ENCODE measurements around the gene POLR2F. TPM values are rescaled to one million over a fixed set of nuclear protein-coding genes. Genes with fewer than 3 reads are reported as not detected.

Gene POLR2F
- total RNA-seq, 2 donors from 2014 or later = 48.1 to 95.1 TPM

GRCh38 chr22:38012604-38013072 is 59.1 kb downstream of the POLR2F start:
- Mint-ChIP-seq H3K4me1 (peaks cover 5% of the 10 kb centered on the region), H3K27me3 (no peaks in the 10 kb centered on the region), H3K27ac (no peak overlapping the region), H3K4me3 (no peak overlapping the region), H3K9me3 (no peaks in the 10 kb centered on the region), H3K36me3 (ENCODE audit: low read depth) (no peaks in the 10 kb centered on the region)
- no peak for ATAC-seq (replicated peaks)

- Mint-ChIP-seq H3K4me1 (peaks cover 1% of the 10 kb centered on the region), H3K27me3 (no peaks in the 10 kb centered on the region), H3K9me3 (no peaks in the 10 kb centered on the region), H3K4me3 (no peak overlapping the region), H3K36me3 (ENCODE audit: low read depth) (no peaks in the 10 kb centered on the region), H3K27ac (no peak overlapping the region)
- ATAC-seq (replicated peaks) = no peak
Observed at GRCh38 chr22:38014083-38014482, 60.6 kb downstream of the POLR2F start.

- no peaks in the 10 kb centered on the region for H3K27me3 Mint-ChIP-seq
- no peak overlapping the region for H3K4me3 Mint-ChIP-seq
- H3K9me3 Mint-ChIP-seq = no peaks in the 10 kb centered on the region
- H3K4me1 Mint-ChIP-seq = no peaks in the 10 kb centered on the region
- no peak for ATAC-seq (replicated peaks)
- no peak overlapping the region for H3K27ac Mint-ChIP-seq
- H3K36me3 Mint-ChIP-seq (ENCODE audit: low read depth) = no peaks in the 10 kb centered on the region
Observed at GRCh38 chr22:38016182-38017151, 63.0 kb downstream of the POLR2F start.

- no peaks in the 10 kb centered on the region for H3K4me1 Mint-ChIP-seq
- H3K36me3 Mint-ChIP-seq (ENCODE audit: low read depth) = no peaks in the 10 kb centered on the region
- no peaks in the 10 kb centered on the region for H3K9me3 Mint-ChIP-seq
- no peak overlapping the region for H3K27ac Mint-ChIP-seq
- H3K27me3 Mint-ChIP-seq = no peaks in the 10 kb centered on the region
- H3K4me3 Mint-ChIP-seq = no peak overlapping the region
- ATAC-seq (replicated peaks) = no peak
Observed at GRCh38 chr22:38017272-38017920, 63.9 kb downstream of the POLR2F start.

GRCh38 chr22:38017939-38018885 is 64.7 kb downstream of the POLR2F start:
- Mint-ChIP-seq H3K36me3 (ENCODE audit: low read depth) (no peaks in the 10 kb centered on the region), H3K27ac (no peak overlapping the region), H3K27me3 (no peaks in the 10 kb centered on the region), H3K9me3 (no peaks in the 10 kb centered on the region), H3K4me3 (no peak overlapping the region), H3K4me1 (no peaks in the 10 kb centered on the region)
- no peak for ATAC-seq (replicated peaks)

Other genes starting within 250 kb of the POLR2F start
- 1 to 10 TPM; 4.2 to 5.1 TPM for gene GCAT, start 145.8 kb upstream of the POLR2F start, total RNA-seq
- not detected for gene GALR3, start 130.3 kb upstream of the POLR2F start, total RNA-seq
- 10 to 100 TPM; 13.0 to 25.2 TPM for gene ANKRD54, start 109.4 kb upstream of the POLR2F start, total RNA-seq
- 100 to 1,000 TPM; 553 to 834 TPM for gene EIF3L, start 104.3 kb upstream of the POLR2F start, total RNA-seq
- 10 to 100 TPM; 10.3 to 15.9 TPM for gene MICALL1, start 47.4 kb upstream of the POLR2F start, total RNA-seq
- under 1 TPM in 1 of 2 donors, not detected in 1; 0.84 TPM for gene C22orf23, start 98 bp upstream of the POLR2F start, total RNA-seq
- not detected for gene SOX10, start 30.9 kb downstream of the POLR2F start, total RNA-seq
- gene PICK1, start 103.7 kb downstream of the POLR2F start, total RNA-seq = 10 to 100 TPM; 15.2 to 23.2 TPM
- not detected for gene SLC16A8, start 130.5 kb downstream of the POLR2F start, total RNA-seq
- 1 to 10 TPM in 1 of 2 donors, under 1 TPM in 1; 0.84 to 2.1 TPM for gene BAIAP2L2, start 157.0 kb downstream of the POLR2F start, total RNA-seq
- 10 to 100 TPM; 36.6 to 90.7 TPM for gene PLA2G6, start 228.1 kb downstream of the POLR2F start, total RNA-seq
- 10 to 100 TPM; 15.7 to 58.8 TPM for gene MAFF, start 248.3 kb downstream of the POLR2F start, total RNA-seq